HCT116 (cell line): ENCODE data around the gene SLC66A2. TPM values are rescaled to one million over a fixed set of nuclear protein-coding genes. Genes with fewer than 3 reads are reported as not detected.

ENCODE experiments used
- ATAC-seq: fragments of 200-7000 bp; cut with Tn5 transposase; 2 replicates; pipeline ENCODE4 v1.9.1; 2020; ENCODE audit warnings: mild to moderate bottlenecking, moderate library complexity
- BruUV-seq: library from RNA; stranded (reverse); fragments of 400-500 nt; replicated peaks from 2 replicates; lab custom pipeline; 2021; lab: Mats Ljungman, UMichigan
- CTCF ChIA-PET: fragments of 300-600 bp; sonication (Branson Sonifier 250); formaldehyde crosslinking; loops from one replicate; lab custom pipeline; 2021; ENCODE audit warnings: antibody characterized with exemption; lab: Charles Lee
- POLR2A ChIA-PET: fragments of 300-600, 350-600 bp; sonication (Branson Sonifier 250); formaldehyde crosslinking; loops from one replicate; lab custom pipeline; 2021; ENCODE audit warnings: antibody characterized with exemption; lab: Charles Lee
- RAD21 ChIA-PET, 2 experiments: fragments of 300-600 bp; sonication (Branson Sonifier 250); formaldehyde crosslinking; loops; one replicate each; lab custom pipeline; 2023; ENCODE audit warnings: low total read pairs in 2 of 2; ENCODE audit not compliant: uncharacterized antibody in 2 of 2, unreplicated experiment in 2 of 2, low non-redundant PET in 1 of 2; lab: Charles Lee
- DNase-seq: peaks from one replicate; pipeline ENCODE4 v3.0.0-alpha.2; 2010; ENCODE audit warnings: low read depth, low spot score
- H2AFZ ChIP-seq: fragments of 200-600 bp; shearing (Covaris generic), sonication (generic); 2 replicates; pipeline ENCODE4 v1.6.1; 2017; ENCODE audit warnings: low read depth, mixed run types, mixed read lengths, antibody characterized with exemption, low read length; ENCODE audit not compliant: poor library complexity, severe bottlenecking
- H3K27ac ChIP-seq: 2 replicates; pipeline ENCODE4 v1.5.1; 2012; ENCODE audit warnings: low read depth, low read length
- H3K27me3 ChIP-seq: fragments of 200-600 bp; sonication (generic); 2 replicates; pipeline ENCODE4 v1.6.1; 2016; ENCODE audit warnings: mixed run types, low read length, mixed read lengths; ENCODE audit not compliant: insufficient read depth
- H3K36me3 ChIP-seq, 2 experiments: fragments of 200-500 bp in 1 of 2; fragments of 200-600 bp in 1 of 2; sonication (Bioruptor generic) in 1 of 2; sonication (generic) in 1 of 2; 2 replicates each; pipeline versions ENCODE4 v1.5.1 to v1.6.1; 2014 to 2016; ENCODE audit warnings: low read length in 2 of 2, inconsistent platforms in 1 of 2, mixed read lengths in 1 of 2, mixed run types in 1 of 2; ENCODE audit not compliant: insufficient read depth in 2 of 2, control insufficient read depth in 1 of 2
- H3K4me1 ChIP-seq, 2 experiments: fragments of 200-600 bp in 1 of 2; sonication (generic) in 1 of 2; 2 replicates each; pipeline versions ENCODE4 v1.5.1 to v1.6.1; 2012 to 2017; ENCODE audit warnings: low read length in 2 of 2, inconsistent platforms in 1 of 2, mild to moderate bottlenecking in 1 of 2, mixed read lengths in 1 of 2, mixed run types in 1 of 2, moderate library complexity in 1 of 2; ENCODE audit not compliant: insufficient read depth in 2 of 2, control insufficient read depth in 1 of 2
- H3K4me2 ChIP-seq: fragments of 200-600 bp; sonication (generic); 2 replicates; pipeline ENCODE4 v1.6.1; 2017; ENCODE audit warnings: mixed run types, low read length, mixed read lengths
- H3K4me3 ChIP-seq, 2 experiments: fragments of 200-600 bp in 1 of 2; sonication (generic) in 1 of 2; replicated peaks in 1 of 2; 2 replicates each; pipeline ENCODE4 v1.5.1; 2011 to 2016; ENCODE audit warnings: low read length in 2 of 2, control low read depth in 1 of 2, low read depth in 1 of 2, mild to moderate bottlenecking in 1 of 2, mixed read lengths in 1 of 2, mixed run types in 1 of 2
- H3K79me2 ChIP-seq: fragments of 200-600 bp; sonication (generic); 2 replicates; pipeline ENCODE4 v1.6.1; 2017; ENCODE audit warnings: mild to moderate bottlenecking, mixed run types, low read length, moderate library complexity, mixed read lengths; ENCODE audit not compliant: insufficient read depth
- H3K9ac ChIP-seq: fragments of 200-600 bp; sonication (generic); 2 replicates; pipeline ENCODE4 v1.6.1; 2016; ENCODE audit warnings: low read length, mixed read lengths
- H3K9me2 ChIP-seq: fragments of 200-600 bp; sonication (generic), shearing (Covaris generic); 2 replicates; pipeline ENCODE4 v1.6.1; 2017; ENCODE audit warnings: mixed run types, mild to moderate bottlenecking, moderate library complexity; ENCODE audit not compliant: insufficient read depth
- H3K9me3 ChIP-seq, 2 experiments: fragments of 200-500 bp in 1 of 2; fragments of 200-600 bp in 1 of 2; sonication (Bioruptor generic) in 1 of 2; sonication (generic) in 1 of 2; 2 replicates each; pipeline ENCODE4 v1.6.1; 2014 to 2017; ENCODE audit warnings: low read length in 2 of 2, mixed read lengths in 2 of 2, inconsistent platforms in 1 of 2, low read depth in 1 of 2, mild to moderate bottlenecking in 1 of 2, mixed run types in 1 of 2, moderate library complexity in 1 of 2; ENCODE audit not compliant: control insufficient read depth in 1 of 2, insufficient read depth in 1 of 2
- H4K20me1 ChIP-seq: fragments of 200-600 bp; sonication (generic), shearing (Covaris generic); 2 replicates; pipeline ENCODE4 v1.6.1; 2017; ENCODE audit warnings: mixed run types, mild to moderate bottlenecking, moderate library complexity; ENCODE audit not compliant: insufficient read depth
- ATF3 ChIP-seq: IDR thresholded peaks from 2 replicates; pipeline ENCODE4 v1.6.1; 2012
- CBX3 ChIP-seq: IDR thresholded peaks from 2 replicates; pipeline ENCODE4 v1.6.1; 2012; ENCODE audit warnings: low read depth
- CEBPB ChIP-seq: IDR thresholded peaks from 2 replicates; pipeline ENCODE4 v1.6.1; 2012; ENCODE audit warnings: low read depth
- CTCF ChIP-seq, 3 experiments: fragments of 200-600 bp in 1 of 3; sonication (generic) in 1 of 3; IDR thresholded peaks in 2 of 3; conservative IDR thresholded peaks in 1 of 3; 2 replicates each; pipeline ENCODE4 v1.5.1; 2012 to 2017; ENCODE audit warnings: low read depth in 2 of 3, low read length in 2 of 3, antibody characterized with exemption in 1 of 3, borderline replicate concordance in 1 of 3, control low read depth in 1 of 3, mild to moderate bottlenecking in 1 of 3, mixed read lengths in 1 of 3, mixed run types in 1 of 3, moderate library complexity in 1 of 3; ENCODE audit not compliant: insufficient read depth in 1 of 3
- EGR1 ChIP-seq: IDR thresholded peaks from 2 replicates; pipeline ENCODE4 v1.6.1; 2012; ENCODE audit warnings: low read depth
- EZH2 ChIP-seq: fragments of 200-600 bp; sonication (generic); IDR thresholded peaks from 2 replicates; pipeline ENCODE4 v1.6.1; 2017; ENCODE audit warnings: antibody characterized with exemption, mixed run types
- JUND ChIP-seq: IDR thresholded peaks from 2 replicates; pipeline ENCODE4 v1.6.1; 2012
- MAX ChIP-seq: IDR thresholded peaks from 2 replicates; pipeline ENCODE4 v1.6.1; 2012
- POLR2AphosphoS5 ChIP-seq: IDR thresholded peaks from 2 replicates; pipeline ENCODE4 v1.6.1; 2011; ENCODE audit warnings: mild to moderate bottlenecking, low read depth, low read length, moderate library complexity
- REST ChIP-seq: IDR thresholded peaks from 2 replicates; pipeline ENCODE4 v1.6.1; 2012; ENCODE audit warnings: low read depth
- SIN3A ChIP-seq: IDR thresholded peaks from 2 replicates; pipeline ENCODE4 v1.6.1; 2012; ENCODE audit warnings: low read depth
- SP1 ChIP-seq: IDR thresholded peaks from 2 replicates; pipeline ENCODE4 v1.6.1; 2012; ENCODE audit warnings: low read depth
- TCF7L2 ChIP-seq: IDR thresholded peaks from 2 replicates; pipeline ENCODE4 v1.7.0; 2011; ENCODE audit warnings: borderline replicate concordance, inconsistent platforms; ENCODE audit not compliant: insufficient read depth, insufficient read length; ENCODE audit errors: extremely low read depth
- YY1 ChIP-seq: IDR thresholded peaks from 2 replicates; pipeline ENCODE4 v1.6.1; 2011; ENCODE audit warnings: low read length, low read depth, moderate library complexity, mild to moderate bottlenecking; ENCODE audit not compliant: insufficient replicate concordance; ENCODE audit errors: extremely low read depth
- ZFX ChIP-seq: fragments of 450-650 bp; IDR thresholded peaks from 2 replicates; pipeline ENCODE4 v1.6.1; 2017
- intact Hi-C: fragments of 100-400 bp; cut with micrococcal nuclease; formaldehyde crosslinking; loops from 2 replicates; pipeline ENCODE4 v1.10.0; 2022
- total RNA-seq: library from RNA; stranded (reverse); gene quantifications from one replicate; pipeline ENCODE4 v1.2.1, GENCODE V29; 2021; ENCODE audit not compliant: unreplicated experiment

The SLC66A2 gene
- total RNA-seq, 1 experiment from 2014 or later = 44.9 TPM

- TF ChIP-seq REST (no peak), SP1 (no peak), MAX (no peak), CBX3 (no peak)
Observed at GRCh38 chr18:79923896-79924585, 27.4 kb downstream of the SLC66A2 start (continued).

- Histone ChIP-seq H3K27me3 (no peaks in the 10 kb centered on the region), H2AFZ (no peak overlapping the region), H3K4me2 (no peak overlapping the region), H3K9me3 (no peaks in the 10 kb centered on the region), H3K36me3 (peaks cover 0 to 13% of the 10 kb centered on the region in 2 experiments; a peak in 2 of 4 replicates), H3K27ac (no peak overlapping the region), H3K79me2 (peaks cover 56% of the 10 kb centered on the region), H4K20me1 (no peaks in the 10 kb centered on the region), H3K9me2 (no peaks in the 10 kb centered on the region), H3K4me3 (no peak overlapping the region), H3K4me1 (no peaks in the 10 kb centered on the region), H3K9ac (no peak overlapping the region)
- RAD21 ChIA-PET = no interaction called here
- CTCF ChIA-PET = no interaction called here
- ATAC-seq = no peak
- DNase-seq = no peak
- no TSS peak for BruUV-seq
- intact Hi-C loops = no loop called here
- POLR2A ChIA-PET = no interaction called here
- TF ChIP-seq ZFX (no peak), TCF7L2 (no peak), ATF3 (no peak), EZH2 (no peak), JUND (no peak), POLR2AphosphoS5 (no peak), CEBPB (no peak), SP1 (no peak), CBX3 (no peak), EGR1 (no peak), REST (no peak), CTCF (IDR thresholded peaks at IDR 0.05 in 2 of 3, conservative IDR thresholded peaks at IDR 0.05 in 1 of 3; ENCODE audit: borderline replicate concordance in 1 of 3, insufficient read depth in 1 of 3, low read depth in 2 of 3, low read length in 2 of 3) (no peak), YY1 (no peak), SIN3A (no peak)
Observed at GRCh38 chr18:79922971-79923411, 28.5 kb downstream of the SLC66A2 start.
